GM18861 (cell line): ENCODE data around the gene ALDH1A3.

Experiments used
- ATAC-seq: cut with Tn5 transposase; IDR thresholded peaks from one replicate; pipeline ENCODE4 v1.9.1; 2021; ENCODE audit not compliant: unreplicated experiment

Gene ALDH1A3

DNA sequence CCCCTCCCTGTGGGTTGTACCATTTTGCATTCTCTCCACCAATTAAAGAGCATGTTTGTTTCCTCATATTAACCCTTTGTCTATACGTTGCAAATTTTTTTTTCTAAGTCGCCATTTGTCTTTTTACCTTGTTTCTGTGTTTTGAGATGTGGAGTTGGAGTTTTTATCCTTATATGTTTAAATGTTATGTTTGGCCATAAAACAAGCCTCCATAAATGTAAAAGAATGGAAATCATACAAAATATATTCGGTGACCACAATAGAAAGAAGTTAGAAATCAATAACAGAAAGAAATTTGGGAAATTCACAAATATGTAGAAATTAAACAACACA is 68.8 kb downstream of the ALDH1A3 start:
- no peak for ATAC-seq

DNA sequence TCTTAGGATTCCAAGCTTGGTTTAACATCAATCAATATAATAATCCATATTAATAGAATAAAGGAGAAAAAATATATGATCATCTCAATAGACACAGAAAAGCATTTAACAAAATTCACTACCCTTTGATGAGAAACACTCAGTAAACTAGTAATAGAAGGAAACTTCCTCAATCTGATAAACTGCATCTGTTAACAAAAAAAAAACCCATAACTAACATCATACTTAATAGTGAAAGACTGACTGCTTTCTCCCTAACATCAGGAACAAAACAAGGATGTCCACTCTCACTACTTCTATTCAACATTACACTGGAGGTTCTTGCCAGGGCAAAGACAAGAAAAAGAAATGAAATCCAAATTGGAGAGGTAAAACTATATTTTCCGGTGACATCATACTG is 70.1 kb downstream of the ALDH1A3 start:
- no peak for ATAC-seq

DNA sequence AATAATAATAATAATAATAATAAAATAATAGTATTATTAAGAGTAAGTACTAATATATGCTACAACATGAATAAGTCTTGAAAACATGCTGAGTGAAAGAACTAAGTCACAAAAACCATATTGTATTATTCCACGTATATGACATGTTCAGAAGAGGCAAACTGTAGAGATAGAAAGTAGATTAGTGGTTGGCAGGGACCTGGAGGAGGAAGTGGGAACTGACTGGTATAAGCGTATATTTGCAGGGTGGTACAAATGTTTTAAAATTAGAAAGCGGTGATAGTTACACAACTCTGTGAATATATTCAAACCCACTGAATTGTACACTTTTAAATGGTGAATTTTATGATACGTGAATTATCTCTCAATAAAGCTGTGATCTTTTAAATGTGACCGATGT is 72.3 kb downstream of the ALDH1A3 start:
- no peak for ATAC-seq

DNA sequence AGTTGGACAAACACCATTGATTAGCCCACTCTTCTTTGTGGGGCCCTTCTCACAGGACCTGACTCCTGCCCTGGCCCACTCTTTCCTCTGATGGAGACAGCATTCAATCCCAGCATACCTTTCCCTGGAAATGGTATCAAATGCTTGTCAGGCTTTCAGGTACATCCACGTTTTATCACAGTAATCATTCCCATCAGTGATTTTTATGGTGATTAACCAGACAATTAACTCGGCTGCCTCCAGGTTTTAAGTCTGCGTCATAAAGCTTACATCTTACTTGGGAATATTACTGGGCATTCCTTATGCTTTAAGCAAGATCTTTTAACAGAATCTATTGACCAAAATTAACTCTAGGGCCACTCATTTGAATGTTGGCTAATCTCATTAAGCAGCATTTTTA is 72.9 kb downstream of the ALDH1A3 start:
- ATAC-seq = no peak

DNA sequence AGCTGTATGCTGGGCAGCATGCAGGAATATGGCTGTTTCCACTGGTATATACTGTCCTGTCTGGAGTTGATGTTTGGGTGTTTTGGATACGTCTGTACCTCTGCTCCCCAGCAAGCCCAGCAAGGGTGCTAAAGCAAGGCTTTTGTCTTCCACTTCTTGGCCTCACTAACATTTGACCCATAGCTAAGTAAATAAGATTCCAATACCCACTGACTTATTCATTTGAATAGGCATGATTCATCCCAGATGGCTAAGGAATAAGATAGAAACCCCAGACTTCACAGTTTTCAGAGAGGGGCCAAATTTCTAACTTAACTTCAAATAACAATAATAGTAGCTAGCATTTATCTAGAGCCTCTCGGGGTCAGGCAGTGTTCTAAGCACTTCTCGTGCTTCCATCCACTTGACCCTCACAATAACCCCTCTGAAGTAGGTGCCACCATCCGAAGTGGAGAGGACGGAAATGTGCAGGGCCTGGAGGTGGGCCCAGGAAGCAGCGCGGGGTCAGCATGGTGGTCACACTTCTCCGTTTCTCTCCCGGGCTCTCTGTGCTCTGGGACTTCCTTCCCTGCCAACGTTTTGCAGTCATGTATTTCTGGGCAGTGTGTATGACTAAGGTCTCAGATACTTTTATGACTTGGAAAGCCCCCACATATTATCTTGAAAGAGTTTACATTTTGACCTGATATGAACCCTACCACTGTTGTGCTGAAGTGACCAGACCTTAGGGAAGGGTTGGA is 78.9 kb downstream of the ALDH1A3 start:
- no peak for ATAC-seq

DNA sequence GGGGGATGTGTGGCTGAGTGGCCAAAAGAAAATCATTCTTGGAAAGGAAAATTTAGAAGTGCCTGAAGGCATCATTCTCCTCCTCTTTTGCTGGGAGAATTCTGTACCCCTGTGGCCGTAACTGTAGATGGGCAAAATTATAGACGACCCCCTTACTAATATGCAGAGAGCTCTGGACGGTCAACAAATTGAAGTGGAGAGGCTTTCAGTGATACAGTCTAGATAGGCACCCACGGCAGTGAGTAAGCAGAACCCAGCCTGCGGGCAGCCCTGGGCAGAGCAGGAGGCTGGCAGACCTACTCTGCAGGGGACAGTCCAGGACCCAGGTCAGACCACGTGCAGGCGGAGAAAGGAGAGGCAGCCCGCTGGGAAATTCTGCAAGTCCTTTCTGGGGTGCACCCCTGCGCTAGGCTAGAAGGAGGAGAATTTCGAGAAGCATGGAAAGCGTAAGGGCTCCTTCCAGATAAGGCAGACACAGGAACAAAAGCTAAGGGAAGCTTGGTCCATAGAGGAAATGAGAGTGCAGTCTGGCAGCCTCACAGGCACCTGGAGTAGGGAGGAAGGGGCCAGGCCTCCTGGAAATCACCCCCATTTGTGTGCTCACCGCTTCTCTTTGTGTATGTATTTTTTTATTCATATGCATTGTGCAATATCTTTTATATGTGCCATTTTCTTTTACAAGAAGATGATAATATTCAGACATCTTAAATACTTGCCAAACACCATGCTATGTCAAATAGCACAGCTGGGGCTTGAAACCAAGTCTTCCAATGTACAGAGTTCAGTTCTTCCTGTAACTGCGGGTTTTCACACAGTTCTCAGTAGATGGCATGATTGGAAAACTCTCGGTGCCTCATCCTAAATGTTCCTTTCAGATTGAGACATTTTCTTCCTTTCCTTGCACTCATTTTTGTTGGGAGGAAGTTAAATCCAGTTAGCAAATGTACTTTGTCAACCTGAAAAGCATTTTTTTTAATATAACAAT is 79.7 kb downstream of the ALDH1A3 start:
- no peak for ATAC-seq
